Left lung (tissue), 10 donors: ENCODE data around the gene MYOZ3. TPM values are rescaled to one million over a fixed set of nuclear protein-coding genes. Genes with fewer than 3 reads are reported as not detected.

ENCODE experiments used
- ATAC-seq: fragments of 200-7000 bp; cut with Tn5 transposase; one replicate; pipeline ENCODE4 v1.9.1; 2020; ENCODE audit warnings: moderate library complexity
- DNase-seq, 4 donors: peaks; one replicate each; pipeline ENCODE4 v3.0.0-alpha.2; 2013 to 2020
- H3K27ac ChIP-seq, 2 donors: fragments of 200-600 bp; sonication (generic) in 1 of 2; one replicate each; pipeline versions ENCODE4 v1.5.0 to v1.8.0; 2020 to 2021
- H3K27me3 ChIP-seq, 2 donors: fragments of 200-600 bp; sonication (generic) in 1 of 2; one replicate each; pipeline versions ENCODE4 v1.5.0 to v1.8.0; 2020 to 2021
- H3K36me3 ChIP-seq, 2 donors: fragments of 200-600 bp; sonication (generic) in 1 of 2; one replicate each; pipeline versions ENCODE4 v1.5.0 to v1.8.0; 2020 to 2021
- H3K4me1 ChIP-seq, 2 donors: fragments of 200-600 bp; one replicate each; pipeline ENCODE4 v1.8.0; 2021
- H3K4me3 ChIP-seq, 2 donors: fragments of 200-600 bp; sonication (generic) in 1 of 2; one replicate each; pipeline versions ENCODE4 v1.5.0 to v1.8.0; 2020 to 2021; ENCODE audit warnings: mild to moderate bottlenecking in 1 of 2
- H3K9me3 ChIP-seq, 2 donors: fragments of 200-600 bp; sonication (generic) in 1 of 2; one replicate each; pipeline versions ENCODE4 v1.5.0 to v1.8.0; 2020 to 2021
- CTCF ChIP-seq, 2 donors: fragments of 200-600 bp; sonication (generic) in 1 of 2; IDR thresholded peaks; one replicate each; pipeline versions ENCODE4 v1.5.0 to v1.8.0; 2021; ENCODE audit warnings: antibody characterized with exemption in 2 of 2
- intact Hi-C, 2 donors: fragments of 100-400 bp; cut with DNase I; formaldehyde crosslinking; loops; one replicate each; pipeline versions ENCODE4 v1.11.2 to v1.14.2; 2022
- polyA plus RNA-seq, 6 donors: library from polyadenylated mRNA; unstranded; fragments of 120-200 nt; gene quantifications; one replicate each; pipeline ENCODE4 v1.2.1, GENCODE V29; 2013; ENCODE audit not compliant: insufficient read length in 6 of 6
- total RNA-seq, 2 donors: library from RNA; stranded (reverse); fragmentation: NEBNext Ultra II Directional; extraction: Animal tissue kit (Norgen Biotek cat#: 25700); gene quantifications; one replicate each; pipeline ENCODE4 v1.2.1, GENCODE V29; 2021
- donor health status: DM: no; HTN: yes; CAD: no.
- donor health status: DM: no; HTN: no; CAD: no.

MYOZ3 gene
- total and polyA plus RNA-seq, 8 donors = 0.79 to 13.1 (median 11.2) TPM

DNA sequence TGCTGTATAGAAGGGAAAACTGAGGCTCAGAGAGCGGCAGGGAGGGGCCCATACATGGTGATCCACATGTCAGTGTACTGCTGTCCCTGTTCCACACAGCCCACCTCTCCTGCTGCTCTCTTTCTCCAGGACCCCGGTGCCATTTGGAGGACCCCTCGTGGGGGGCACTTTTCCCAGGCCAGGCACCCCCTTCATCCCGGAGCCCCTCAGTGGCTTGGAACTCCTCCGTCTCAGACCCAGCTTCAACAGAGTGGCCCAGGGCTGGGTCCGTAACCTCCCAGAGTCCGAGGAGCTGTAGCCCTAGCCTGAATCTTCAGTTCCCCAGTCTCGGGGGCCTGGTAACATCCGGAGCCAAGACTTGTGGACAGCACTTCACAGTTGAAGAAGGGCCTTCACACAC lies 15.5 kb downstream of the MYOZ3 start:
- Histone ChIP-seq H3K36me3 (no peaks in the 10 kb centered on the region), H3K27ac (no peak overlapping the region), H3K9me3 (no peaks in the 10 kb centered on the region), H3K27me3 (peaks cover 4 to 9% of the 10 kb centered on the region in 2 donors), H3K4me3 (no peak overlapping the region), H3K4me1 (peaks cover 10 to 30% of the 10 kb centered on the region in 2 donors)
- intact Hi-C loops = no loop called here
- no peak for ATAC-seq
- peak in 1 of 4 donors; percentile 53 for DNase-seq
- no peak for TF ChIP-seq CTCF (IDR thresholded peaks at IDR 0.05)

DNA sequence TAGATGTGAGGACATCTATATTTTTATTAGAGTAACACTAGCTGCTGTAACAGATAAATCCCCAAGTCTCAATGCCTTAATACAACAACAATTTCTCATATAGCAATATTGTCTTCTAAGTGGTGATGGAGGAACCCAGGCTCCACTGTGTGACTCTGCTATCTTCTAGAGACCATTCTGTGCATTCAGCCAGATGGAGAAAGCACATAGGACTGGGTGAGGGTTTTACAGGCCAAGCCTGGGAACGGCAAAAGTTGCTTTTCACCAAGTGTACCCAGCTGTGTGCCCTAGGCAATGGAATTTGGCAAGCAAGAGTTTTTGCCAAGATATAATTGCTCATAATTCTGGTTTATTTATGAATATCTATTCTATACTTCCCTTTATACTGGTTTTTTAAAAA lies 28.1 kb downstream of the MYOZ3 start:
- DNase-seq (no peak), ATAC-seq (no peak)
- Histone ChIP-seq H3K27ac (no peak overlapping the region), H3K4me3 (no peak overlapping the region), H3K27me3 (no peaks in the 10 kb centered on the region), H3K4me1 (no peaks in the 10 kb centered on the region), H3K9me3 (no peaks in the 10 kb centered on the region), H3K36me3 (peaks cover 3 to 50% of the 10 kb centered on the region in 2 donors)
- no peak for TF ChIP-seq CTCF (IDR thresholded peaks at IDR 0.05)
- intact Hi-C loops = no loop called here

- no peak overlapping the region for H3K27ac ChIP-seq
- ATAC-seq (no peak), DNase-seq (no peak)
- peaks cover 3 to 66% of the 10 kb centered on the region in 2 donors for H3K36me3 ChIP-seq
- H3K9me3 ChIP-seq = no peaks in the 10 kb centered on the region
- TF ChIP-seq CTCF (IDR thresholded peaks at IDR 0.05) = no peak
- no peaks in the 10 kb centered on the region for H3K27me3 ChIP-seq
- H3K4me3 ChIP-seq = no peak overlapping the region
- intact Hi-C loops = no loop called here
- no peaks in the 10 kb centered on the region for H3K4me1 ChIP-seq
Observed at GRCh38 chr5:150690760-150691159, 29.7 kb downstream of the MYOZ3 start.

DNA sequence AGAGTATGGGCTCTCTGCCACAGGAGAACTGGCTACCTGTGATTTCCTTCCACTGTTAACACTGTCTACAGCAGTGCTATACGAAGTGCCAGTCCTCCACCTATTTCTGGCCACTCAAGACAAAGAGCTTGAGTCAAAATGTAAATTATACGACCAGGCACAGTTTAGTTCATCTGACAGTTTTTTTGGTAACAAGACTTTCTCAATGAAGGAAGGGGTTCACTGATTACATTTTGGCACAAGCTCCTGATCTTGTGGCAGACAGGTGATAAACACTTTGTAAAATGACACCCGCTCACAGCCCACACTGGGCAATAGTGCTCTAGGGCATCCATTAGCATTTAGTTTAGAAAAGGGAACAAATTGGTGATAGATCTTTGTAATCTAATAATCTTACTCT lies 31.2 kb downstream of the MYOZ3 start:
- intact Hi-C loops = no loop called here
- Histone ChIP-seq H3K9me3 (no peaks in the 10 kb centered on the region), H3K27me3 (no peaks in the 10 kb centered on the region), H3K27ac (no peak overlapping the region), H3K4me1 (no peaks in the 10 kb centered on the region), H3K4me3 (no peak overlapping the region), H3K36me3 (peaks cover 3 to 80% of the 10 kb centered on the region in 2 donors)
- no peak for TF ChIP-seq CTCF (IDR thresholded peaks at IDR 0.05)
- no peak for ATAC-seq
- DNase-seq = no peak

- DNase-seq (no peak), ATAC-seq (no peak)
- H3K36me3 ChIP-seq = peaks cover 3 to 90% of the 10 kb centered on the region in 2 donors
- H3K4me1 ChIP-seq = peaks cover 8 to 13% of the 10 kb centered on the region in 2 donors
- no peak for TF ChIP-seq CTCF (IDR thresholded peaks at IDR 0.05)
- no peak overlapping the region for H3K27ac ChIP-seq
- no peaks in the 10 kb centered on the region for H3K9me3 ChIP-seq
- no peak overlapping the region for H3K4me3 ChIP-seq
- H3K27me3 ChIP-seq = no peaks in the 10 kb centered on the region
- intact Hi-C loops = no loop called here
Observed at GRCh38 chr5:150694612-150695011, 33.6 kb downstream of the MYOZ3 start.
